Right lobe of liver (tissue), 6 donors: Measurements from ENCODE around the gene TNFRSF11A. TPM values are rescaled to one million over a fixed set of nuclear protein-coding genes. Genes with fewer than 3 reads are reported as not detected.

Experiments
- ATAC-seq, 4 donors: fragments of 200-7000 bp; cut with Tn5 transposase; one replicate each; pipeline ENCODE4 v1.9.1; 2020; ENCODE audit warnings: mild to moderate bottlenecking in 4 of 4, moderate library complexity in 4 of 4
- DNase-seq, 3 donors: peaks; one replicate each; pipeline ENCODE4 v3.0.0-alpha.2; 2020
- H3K27ac ChIP-seq, 3 donors: fragments of 200-600 bp; one replicate each; pipeline ENCODE4 v1.8.0; 2022
- H3K27me3 ChIP-seq, 2 donors: fragments of 200-600 bp; one replicate each; pipeline ENCODE4 v1.8.0; 2022
- H3K36me3 ChIP-seq, 4 donors: fragments of 200-600 bp; sonication (generic) in 1 of 4; one replicate each; pipeline versions ENCODE4 v1.5.1 to v1.8.0; 2017 to 2022; ENCODE audit warnings: control low read depth in 1 of 4
- H3K4me1 ChIP-seq, 4 donors: fragments of 200-600 bp; sonication (generic) in 1 of 4; one replicate each; pipeline versions ENCODE4 v1.5.1 to v1.8.0; 2017 to 2022; ENCODE audit warnings: control low read depth in 1 of 4
- H3K4me3 ChIP-seq, 3 donors: fragments of 200-600 bp; one replicate each; pipeline ENCODE4 v1.8.0; 2022
- H3K9me3 ChIP-seq, 4 donors: fragments of 200-600 bp; sonication (generic) in 1 of 4; one replicate each; pipeline versions ENCODE4 v1.5.1 to v1.8.0; 2017 to 2022; ENCODE audit warnings: control low read depth in 1 of 4
- CTCF ChIP-seq, 4 donors: fragments of 200-600 bp in 3 of 4; fragments of 450-650 bp in 1 of 4; IDR thresholded peaks; one replicate each; pipeline versions ENCODE4 v1.5.1 to v1.8.0; 2016 to 2022; ENCODE audit warnings: antibody characterized with exemption in 4 of 4, mild to moderate bottlenecking in 2 of 4
- POLR2A ChIP-seq: fragments of 450-650 bp; IDR thresholded peaks from one replicate; pipeline ENCODE4 v1.6.1; 2017; ENCODE audit warnings: antibody characterized with exemption, mild to moderate bottlenecking
- WGBS: methylation state at CpG from one replicate; pipeline ENCODE4 v1.1.6; 2018; ENCODE audit warnings: low coverage, low lambda C conversion rate; ENCODE audit not compliant: insufficient coverage; ENCODE audit errors: missing lambda C conversion rate; 5-methylcytosine and 5-hydroxymethylcytosine counted together
- intact Hi-C, 2 donors: fragments of 100-400 bp; cut with DNase I; formaldehyde crosslinking; loops; one replicate each; pipeline versions ENCODE4 v1.11.2 to v1.14.1; 2022
- total RNA-seq, 6 experiments: library from RNA; depleted of rRNA in 2 of 6; stranded (reverse); fragments of >200 nt in 2 of 6; fragmentation: NEBNext Ultra II Directional in 3 of 6; extraction: Animal tissue kit (Norgen Biotek cat#: 25700) in 3 of 6; gene quantifications; one replicate each; pipeline versions ENCODE4 v1.1.0 to v1.2.4, GENCODE V29; 2016 to 2023
- donor health status: DM: no; HTN: yes; CAD: no.
- donor health status: DM: no; HTN: no; CAD: no.
- donor health status: DM: no; HTN: no; CAD: no.
- donor health status: DM: no; HTN: yes; CAD: no.
- donor health status: DM: no; HTN: yes; CAD: no.

Gene TNFRSF11A
- total RNA-seq, 6 experiments from 2014 or later: 0.27 to 2.1 (median 0.81) TPM

- Histone ChIP-seq H3K9me3 (no peaks in the 10 kb centered on the region), H3K4me3 (no peak overlapping the region), H3K27ac (no peak overlapping the region), H3K27me3 (no peaks in the 10 kb centered on the region), H3K36me3 (peaks cover 0 to 4% (median 0%) of the 10 kb centered on the region in 4 donors), H3K4me1 (no peaks in the 10 kb centered on the region)
- TF ChIP-seq CTCF (IDR thresholded peaks at IDR 0.05): no peak
- no peak for TF ChIP-seq POLR2A
- 87% methylated on average over 3 of the region's 3 CpGs for WGBS
- ATAC-seq: no peak
- no peak for DNase-seq
- intact Hi-C loops: no loop called here
These were observed 24.6 kb upstream of the TNFRSF11A start for GRCh38 chr18:62300359-62300963.

DNA sequence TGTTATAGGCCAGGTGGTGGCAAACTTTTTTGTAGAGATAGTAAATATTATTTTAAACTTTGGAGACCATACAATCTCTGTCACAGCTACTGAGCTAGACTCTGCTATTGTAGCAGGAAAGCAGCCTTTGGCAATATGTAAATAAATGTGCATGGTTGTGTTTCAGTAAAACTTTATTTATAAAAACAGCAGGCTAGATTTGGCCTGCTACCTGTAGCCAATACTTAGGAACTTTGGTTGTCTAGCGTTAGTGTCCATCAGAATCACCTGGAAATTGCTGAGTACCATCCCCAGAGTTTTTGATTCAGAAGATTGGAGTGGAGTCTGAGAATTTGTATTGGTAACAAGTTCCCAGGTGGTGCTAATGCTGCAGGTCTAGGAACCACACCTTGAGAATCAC is 23.8 kb upstream of the TNFRSF11A start:
- 100% methylated on average over 1 of the region's 1 CpG for WGBS
- no peaks in the 10 kb centered on the region for H3K27me3 ChIP-seq
- no peak overlapping the region for H3K4me3 ChIP-seq
- H3K9me3 ChIP-seq: no peaks in the 10 kb centered on the region
- no peaks in the 10 kb centered on the region for H3K4me1 ChIP-seq
- ATAC-seq (no peak), DNase-seq (no peak)
- intact Hi-C loops: no loop called here
- peaks cover 0 to 4% (median 0%) of the 10 kb centered on the region in 4 donors for H3K36me3 ChIP-seq
- TF ChIP-seq POLR2A (no peak), CTCF (IDR thresholded peaks at IDR 0.05) (no peak)
- H3K27ac ChIP-seq: no peak overlapping the region

DNA sequence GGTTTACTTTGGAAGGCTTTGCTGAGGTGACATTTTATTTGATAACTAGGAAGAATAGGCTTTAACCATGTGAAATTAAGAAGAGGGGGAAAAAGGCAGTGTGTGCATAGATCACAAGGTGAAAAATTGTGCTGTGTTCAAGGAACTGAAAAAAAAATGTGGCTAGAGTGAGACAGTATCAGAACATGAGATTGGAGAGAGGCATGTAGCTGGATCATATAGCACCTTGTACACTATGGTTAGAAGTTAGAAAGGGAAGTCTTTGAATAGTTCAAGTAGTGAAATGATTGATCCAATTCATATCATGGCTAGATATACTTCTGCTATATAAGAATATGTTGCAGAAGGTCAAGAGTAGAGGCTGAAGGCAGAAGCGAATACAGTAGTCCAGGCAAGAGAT is 12.3 kb upstream of the TNFRSF11A start:
- H3K27me3 ChIP-seq: no peaks in the 10 kb centered on the region
- DNase-seq: no peak
- no peak overlapping the region for H3K4me3 ChIP-seq
- TF ChIP-seq POLR2A (no peak), CTCF (IDR thresholded peaks at IDR 0.05) (no peak)
- no peaks in the 10 kb centered on the region for H3K36me3 ChIP-seq
- ATAC-seq: no peak
- intact Hi-C loops: no loop called here
- H3K4me1 ChIP-seq: no peaks in the 10 kb centered on the region
- WGBS: 100% methylated on average over 1 of the region's 1 CpG
- no peak overlapping the region for H3K27ac ChIP-seq
- no peaks in the 10 kb centered on the region for H3K9me3 ChIP-seq

DNA sequence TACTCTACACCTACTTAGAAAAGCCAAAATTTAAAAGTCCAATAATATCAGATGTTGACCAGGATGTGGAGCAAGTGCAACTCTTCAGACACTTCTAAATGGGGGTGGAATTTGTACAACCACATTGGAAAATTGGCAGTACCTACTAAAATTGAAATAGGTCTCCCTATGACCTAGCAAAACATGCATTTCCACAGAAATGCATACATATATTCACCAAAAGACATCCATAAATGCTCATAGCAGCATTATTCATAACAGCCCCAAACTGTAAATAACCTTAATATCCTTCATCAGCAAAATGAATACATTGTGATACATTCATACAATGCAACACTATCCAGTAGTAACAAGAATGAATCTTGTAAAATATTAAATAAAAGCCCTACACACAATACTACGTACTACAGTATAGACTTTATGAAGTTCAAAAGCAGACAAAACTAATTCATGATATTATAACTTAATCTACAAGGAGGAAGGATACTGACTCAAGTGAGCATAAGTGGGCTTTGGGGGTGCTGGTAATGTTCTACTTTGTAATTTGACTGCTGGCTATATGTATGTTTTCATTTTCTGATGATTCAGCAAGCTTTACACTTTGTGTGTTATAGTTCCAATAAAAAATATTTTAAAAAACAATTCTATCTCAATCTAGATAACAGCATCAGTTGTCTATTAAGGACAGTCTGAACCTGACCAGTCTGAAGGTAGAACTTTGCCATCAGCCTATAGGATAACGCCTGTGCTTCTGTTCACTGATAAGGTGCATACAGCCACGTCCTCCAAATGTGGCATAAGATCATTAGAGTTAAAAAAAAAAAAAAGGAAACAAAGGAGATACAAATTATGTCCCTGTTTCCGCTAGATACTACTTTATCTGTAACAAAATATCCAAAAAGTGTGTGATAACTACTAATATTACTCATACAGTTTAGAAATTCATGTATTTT is 6.6 kb upstream of the TNFRSF11A start:
- TF ChIP-seq POLR2A (no peak), CTCF (IDR thresholded peaks at IDR 0.05) (no peak)
- no peak for ATAC-seq
- no peaks in the 10 kb centered on the region for H3K36me3 ChIP-seq
- H3K4me3 ChIP-seq: no peak overlapping the region
- H3K27ac ChIP-seq: no peak overlapping the region
- intact Hi-C loops: no loop called here
- no peaks in the 10 kb centered on the region for H3K4me1 ChIP-seq
- 61% methylated on average over 4 of the region's 4 CpGs for WGBS
- no peak for DNase-seq
- no peaks in the 10 kb centered on the region for H3K9me3 ChIP-seq
- H3K27me3 ChIP-seq: no peaks in the 10 kb centered on the region
